Measurements from ENCODE around the gene ZDHHC9.

DNA sequence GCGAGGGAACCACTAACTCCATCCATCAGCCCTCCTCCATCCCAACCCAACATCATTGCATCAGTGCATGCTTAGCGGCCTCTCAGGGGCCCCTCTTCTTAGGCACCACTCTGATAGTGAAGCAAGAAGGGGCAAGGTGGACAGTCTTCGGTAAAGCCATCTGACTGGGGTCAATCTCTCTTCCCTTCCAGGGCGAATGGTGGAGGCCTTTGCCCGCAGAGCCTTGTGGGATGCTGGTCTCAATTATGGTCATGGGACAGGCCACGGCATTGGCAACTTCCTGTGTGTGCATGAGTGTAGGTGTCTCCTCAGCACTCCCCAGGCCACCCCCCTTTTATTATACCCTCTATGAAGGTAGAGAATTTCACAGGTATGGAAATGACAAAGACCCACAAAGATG, 82.7 kb downstream of the ZDHHC9 start:
- TF ChIP-seq, protein P1, sequence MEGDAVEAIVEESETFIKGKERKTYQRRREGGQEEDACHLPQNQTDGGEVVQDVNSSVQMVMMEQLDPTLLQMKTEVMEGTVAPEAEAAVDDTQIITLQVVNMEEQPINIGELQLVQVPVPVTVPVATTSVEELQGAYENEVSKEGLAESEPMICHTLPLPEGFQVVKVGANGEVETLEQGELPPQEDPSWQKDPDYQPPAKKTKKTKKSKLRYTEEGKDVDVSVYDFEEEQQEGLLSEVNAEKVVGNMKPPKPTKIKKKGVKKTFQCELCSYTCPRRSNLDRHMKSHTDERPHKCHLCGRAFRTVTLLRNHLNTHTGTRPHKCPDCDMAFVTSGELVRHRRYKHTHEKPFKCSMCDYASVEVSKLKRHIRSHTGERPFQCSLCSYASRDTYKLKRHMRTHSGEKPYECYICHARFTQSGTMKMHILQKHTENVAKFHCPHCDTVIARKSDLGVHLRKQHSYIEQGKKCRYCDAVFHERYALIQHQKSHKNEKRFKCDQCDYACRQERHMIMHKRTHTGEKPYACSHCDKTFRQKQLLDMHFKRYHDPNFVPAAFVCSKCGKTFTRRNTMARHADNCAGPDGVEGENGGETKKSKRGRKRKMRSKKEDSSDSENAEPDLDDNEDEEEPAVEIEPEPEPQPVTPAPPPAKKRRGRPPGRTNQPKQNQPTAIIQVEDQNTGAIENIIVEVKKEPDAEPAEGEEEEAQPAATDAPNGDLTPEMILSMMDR (IDR thresholded peaks at IDR 0.05): no peak
- TF ChIP-seq POLR2AphosphoS5 (IDR thresholded peaks at IDR 0.05) (no peak), EP300 (IDR thresholded peaks at IDR 0.05) (no peak), POLR2A (IDR thresholded peaks at IDR 0.05) (no peak)
